Iris pigment epithelial cell (primary cell): Measurements from ENCODE around the gene CPPED1.
"Not testable (repeated sequence)": the region's sequence is repeated elsewhere in the genome, so short reads cannot be mapped to it uniquely, and the experiment has no call there.

Experiments used
- DNase-seq: peaks from one replicate; pipeline ENCODE4 v3.0.0-alpha.2; 2011; ENCODE audit warnings: low read depth

CPPED1 gene

GRCh38 chr16:12766853-12767252, 36.8 kb downstream of the CPPED1 start:
- DNase-seq: no peak

- DNase-seq: not testable (repeated sequence)
Measured at GRCh38 chr16:12766208-12766607, 37.5 kb downstream of the CPPED1 start.

- DNase-seq: no peak
Measured at GRCh38 chr16:12764813-12765488, 38.7 kb downstream of the CPPED1 start.

- peak; percentile 61 for DNase-seq
Measured at GRCh38 chr16:12763517-12763916, 40.2 kb downstream of the CPPED1 start.

GRCh38 chr16:12760819-12761611, 42.7 kb downstream of the CPPED1 start:
- no peak for DNase-seq

GRCh38 chr16:12758670-12759558, 44.8 kb downstream of the CPPED1 start:
- no peak for DNase-seq

GRCh38 chr16:12758031-12758669, 45.5 kb downstream of the CPPED1 start:
- DNase-seq: no peak

GRCh38 chr16:12757546-12757945, 46.1 kb downstream of the CPPED1 start:
- no peak for DNase-seq

- peak; percentile 71 for DNase-seq
Measured at GRCh38 chr16:12754824-12755543, 48.7 kb downstream of the CPPED1 start.

- no peak for DNase-seq
Measured at GRCh38 chr16:12753203-12754023, 50.3 kb downstream of the CPPED1 start.

- DNase-seq: no peak
Measured at GRCh38 chr16:12752159-12752558, 51.5 kb downstream of the CPPED1 start.

- no peak for DNase-seq
Measured at GRCh38 chr16:12750554-12750918, 53.2 kb downstream of the CPPED1 start.

GRCh38 chr16:12749076-12749475, 54.6 kb downstream of the CPPED1 start:
- DNase-seq: no peak

GRCh38 chr16:12747827-12748226, 55.9 kb downstream of the CPPED1 start:
- DNase-seq: no peak

- DNase-seq: no peak
Measured at GRCh38 chr16:12747261-12747660, 56.4 kb downstream of the CPPED1 start.

GRCh38 chr16:12744860-12745259, 58.8 kb downstream of the CPPED1 start:
- DNase-seq: no peak

GRCh38 chr16:12742741-12743140, 60.9 kb downstream of the CPPED1 start:
- DNase-seq: no peak

GRCh38 chr16:12740986-12741610, 62.6 kb downstream of the CPPED1 start:
- no peak for DNase-seq

- DNase-seq: no peak
Measured at GRCh38 chr16:12739738-12740137, 63.9 kb downstream of the CPPED1 start.

- DNase-seq: no peak
Measured at GRCh38 chr16:12737563-12737962, 66.1 kb downstream of the CPPED1 start.
